HG03575 (cell line): ENCODE measurements around the gene RPS27L.

ENCODE experiments used
- ATAC-seq: cut with Tn5 transposase; IDR thresholded peaks from one replicate; pipeline ENCODE4 v1.9.1; 2021; ENCODE audit not compliant: unreplicated experiment, insufficient number of reproducible peaks, low FRiP score; ENCODE audit errors: extremely low read depth

RPS27L gene

GRCh38 chr15:63157118-63157843, at the start of gene RPS27L:
TSS of gene RPS27L (minus strand) at chr15:63157477. CDS start at chr15:63157405, 72 bp downstream.
- ATAC-seq, result peak; percentile 59

- ATAC-seq, result no peak
These were observed 48.8 kb upstream of the RPS27L start for GRCh38 chr15:63206079-63206478.

GRCh38 chr15:63203451-63204090, 46.3 kb upstream of the RPS27L start:
- ATAC-seq, result no peak

- no peak for ATAC-seq
These were observed 45.6 kb upstream of the RPS27L start for GRCh38 chr15:63202861-63203260.

GRCh38 chr15:63200464-63201249, 43.4 kb upstream of the RPS27L start:
- ATAC-seq, result no peak

GRCh38 chr15:63198371-63199250, 41.3 kb upstream of the RPS27L start:
- ATAC-seq, result no peak

GRCh38 chr15:63197626-63198025, 40.3 kb upstream of the RPS27L start:
- ATAC-seq, result no peak

GRCh38 chr15:63196842-63197241, 39.6 kb upstream of the RPS27L start:
- ATAC-seq, result no peak

GRCh38 chr15:63195569-63196015, 38.3 kb upstream of the RPS27L start:
- no peak for ATAC-seq

GRCh38 chr15:63194880-63195568, 37.7 kb upstream of the RPS27L start:
- no peak for ATAC-seq

- no peak for ATAC-seq
These were observed 37.0 kb upstream of the RPS27L start for GRCh38 chr15:63194302-63194701.

GRCh38 chr15:63192619-63193206, 35.4 kb upstream of the RPS27L start:
- ATAC-seq, result no peak

GRCh38 chr15:63191895-63192618, 34.8 kb upstream of the RPS27L start:
- no peak for ATAC-seq

- ATAC-seq, result no peak
These were observed 33.7 kb upstream of the RPS27L start for GRCh38 chr15:63190769-63191649.

- ATAC-seq, result no peak
These were observed 32.9 kb upstream of the RPS27L start for GRCh38 chr15:63189941-63190768.
